GM19043 (cell line): ENCODE measurements around the gene ADAM15.

ENCODE experiments used
- ATAC-seq: cut with Tn5 transposase; IDR thresholded peaks from one replicate; pipeline ENCODE4 v1.9.1; 2021; ENCODE audit warnings: low read depth; ENCODE audit not compliant: unreplicated experiment

ADAM15 gene, protein sequence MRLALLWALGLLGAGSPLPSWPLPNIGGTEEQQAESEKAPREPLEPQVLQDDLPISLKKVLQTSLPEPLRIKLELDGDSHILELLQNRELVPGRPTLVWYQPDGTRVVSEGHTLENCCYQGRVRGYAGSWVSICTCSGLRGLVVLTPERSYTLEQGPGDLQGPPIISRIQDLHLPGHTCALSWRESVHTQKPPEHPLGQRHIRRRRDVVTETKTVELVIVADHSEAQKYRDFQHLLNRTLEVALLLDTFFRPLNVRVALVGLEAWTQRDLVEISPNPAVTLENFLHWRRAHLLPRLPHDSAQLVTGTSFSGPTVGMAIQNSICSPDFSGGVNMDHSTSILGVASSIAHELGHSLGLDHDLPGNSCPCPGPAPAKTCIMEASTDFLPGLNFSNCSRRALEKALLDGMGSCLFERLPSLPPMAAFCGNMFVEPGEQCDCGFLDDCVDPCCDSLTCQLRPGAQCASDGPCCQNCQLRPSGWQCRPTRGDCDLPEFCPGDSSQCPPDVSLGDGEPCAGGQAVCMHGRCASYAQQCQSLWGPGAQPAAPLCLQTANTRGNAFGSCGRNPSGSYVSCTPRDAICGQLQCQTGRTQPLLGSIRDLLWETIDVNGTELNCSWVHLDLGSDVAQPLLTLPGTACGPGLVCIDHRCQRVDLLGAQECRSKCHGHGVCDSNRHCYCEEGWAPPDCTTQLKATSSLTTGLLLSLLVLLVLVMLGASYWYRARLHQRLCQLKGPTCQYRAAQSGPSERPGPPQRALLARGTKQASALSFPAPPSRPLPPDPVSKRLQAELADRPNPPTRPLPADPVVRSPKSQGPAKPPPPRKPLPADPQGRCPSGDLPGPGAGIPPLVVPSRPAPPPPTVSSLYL

DNA sequence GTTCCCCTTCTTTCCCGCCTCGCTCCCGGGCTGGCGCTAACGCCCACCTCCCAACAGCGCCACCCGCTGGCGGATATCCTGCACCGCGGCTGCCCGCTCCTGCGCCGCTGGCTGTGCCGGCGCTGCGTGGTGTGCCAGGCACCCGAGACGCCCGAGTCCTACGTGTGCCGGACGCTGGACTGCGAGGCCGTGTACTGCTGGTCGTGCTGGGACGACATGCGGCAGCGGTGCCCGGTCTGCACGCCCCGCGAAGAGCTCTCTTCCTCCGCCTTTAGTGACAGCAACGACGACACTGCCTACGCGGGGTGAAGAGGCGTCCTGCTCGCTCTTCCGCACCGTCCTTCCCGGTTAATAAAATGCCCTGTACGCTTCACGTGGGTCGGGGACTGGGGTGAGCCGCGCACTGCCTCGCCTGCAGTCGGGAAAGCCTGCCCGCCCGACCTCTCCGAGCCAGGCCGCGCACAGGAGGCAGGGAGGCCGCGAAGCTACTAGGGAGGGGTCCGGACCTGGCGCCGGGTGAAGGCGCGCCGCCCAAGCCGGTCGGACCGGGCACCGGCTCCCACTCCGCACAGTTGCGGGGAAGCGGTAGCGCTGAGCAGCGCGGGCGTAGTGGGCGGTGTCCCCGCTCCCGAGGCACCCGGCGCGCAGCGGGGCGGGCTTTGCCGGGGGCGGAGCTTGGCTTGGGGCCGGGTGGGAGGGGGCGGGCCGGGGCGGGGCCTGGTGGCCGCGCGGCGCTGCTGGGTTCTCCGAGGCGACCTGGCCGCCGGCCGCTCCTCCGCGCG is at the start of gene ADAM15:
TSS of gene ADAM15 (plus strand) at position 757 of the 782 bp plus-strand sequence. CDS start 71 bp downstream, outside the sequence.
- peak; percentile 56 for ATAC-seq

DNA sequence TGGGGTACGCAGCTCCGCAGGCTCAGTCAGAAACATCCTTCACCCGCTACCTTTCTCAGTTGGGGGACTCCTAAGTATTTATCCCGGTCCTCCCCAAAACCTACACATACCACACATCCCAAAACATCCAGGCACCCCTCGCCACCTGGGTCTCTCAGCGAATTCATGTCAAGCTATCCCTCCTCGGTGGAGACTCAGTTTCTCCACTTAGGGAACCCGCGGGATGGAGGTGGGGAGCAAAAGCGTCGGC is 49.8 kb upstream of the ADAM15 start:
- ATAC-seq: no peak

DNA sequence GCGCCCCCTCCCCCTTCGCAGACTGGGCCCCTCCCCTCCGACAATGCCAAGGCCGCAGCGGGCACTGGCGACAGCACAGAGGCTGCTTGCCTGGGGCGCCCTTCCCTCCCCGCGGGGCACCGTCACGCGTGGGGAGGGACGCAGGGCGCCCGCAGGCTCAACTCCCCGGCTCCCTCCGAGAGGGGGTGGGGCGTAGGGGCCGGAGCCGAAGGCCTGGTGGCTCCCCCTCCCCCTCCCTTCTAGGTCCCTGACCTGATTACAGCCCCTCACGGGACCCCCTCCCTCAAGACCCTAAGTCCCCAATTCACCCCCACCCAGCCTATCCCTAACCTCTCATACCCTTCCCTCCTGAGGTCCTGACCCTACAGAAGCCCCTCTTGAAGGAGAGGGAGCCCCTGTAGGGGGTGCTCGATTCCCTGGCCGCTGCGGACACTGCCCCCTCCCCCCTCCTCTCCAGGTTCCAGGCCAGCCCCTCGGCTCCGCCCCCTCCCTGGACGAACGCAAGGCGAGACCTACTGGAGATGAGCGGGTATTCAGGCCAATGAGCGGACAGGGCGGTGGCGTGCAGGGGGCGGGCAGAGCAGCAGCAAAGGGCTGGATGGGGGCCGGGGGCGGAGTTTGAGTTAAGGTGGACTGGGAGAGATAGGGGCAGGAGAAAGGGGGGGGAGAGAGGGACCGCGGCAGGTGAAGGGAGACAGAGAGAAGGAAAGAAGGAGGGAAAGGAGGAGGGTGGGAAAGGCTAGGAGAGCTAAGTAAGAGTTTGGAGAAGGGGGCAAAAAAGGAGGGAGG is 49.2 kb upstream of the ADAM15 start:
- ATAC-seq: peak; percentile 51

DNA sequence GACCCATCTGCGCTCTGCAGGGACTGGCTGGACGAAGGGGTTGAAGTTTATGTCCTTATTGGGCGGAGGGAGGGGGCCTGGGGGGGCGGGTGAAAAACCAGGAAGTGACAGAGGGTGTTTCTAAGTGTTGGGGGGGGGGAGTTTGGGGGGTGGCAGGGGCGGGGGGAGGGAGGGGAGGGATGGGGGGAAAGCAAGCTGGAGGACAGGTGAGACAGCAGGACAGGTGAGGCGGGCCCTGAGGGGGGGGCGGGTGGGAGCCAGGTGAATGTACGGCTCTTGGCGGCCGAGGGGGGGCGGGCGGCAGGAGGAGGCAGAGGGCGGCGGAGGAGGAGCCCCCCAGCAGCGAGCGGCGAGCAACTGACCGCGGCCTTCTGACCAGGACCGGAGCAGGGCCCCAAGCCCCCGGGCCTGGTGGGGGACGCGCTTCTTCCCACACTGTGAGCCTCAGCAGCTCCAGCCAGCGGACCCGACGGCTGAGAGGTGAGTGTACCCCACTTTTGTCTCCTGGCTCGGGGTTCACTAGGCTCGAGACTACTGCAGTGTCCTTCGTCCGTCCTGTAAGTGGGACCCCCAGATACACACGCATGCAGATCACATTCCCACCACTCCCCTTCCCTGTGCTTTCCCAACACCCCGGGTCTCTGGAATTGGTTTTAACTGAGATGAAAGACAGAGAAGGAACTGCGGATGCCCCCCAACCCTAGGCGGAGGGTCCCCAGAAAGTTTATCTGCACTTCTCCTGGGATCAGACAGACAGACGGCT is 48.5 kb upstream of the ADAM15 start, which contains the start of gene ZBTB7B:
TSS of gene ZBTB7B (plus strand) at position 339 of the 763 bp plus-strand sequence. CDS start 11,859 bp downstream, outside the sequence.
- no peak for ATAC-seq

DNA sequence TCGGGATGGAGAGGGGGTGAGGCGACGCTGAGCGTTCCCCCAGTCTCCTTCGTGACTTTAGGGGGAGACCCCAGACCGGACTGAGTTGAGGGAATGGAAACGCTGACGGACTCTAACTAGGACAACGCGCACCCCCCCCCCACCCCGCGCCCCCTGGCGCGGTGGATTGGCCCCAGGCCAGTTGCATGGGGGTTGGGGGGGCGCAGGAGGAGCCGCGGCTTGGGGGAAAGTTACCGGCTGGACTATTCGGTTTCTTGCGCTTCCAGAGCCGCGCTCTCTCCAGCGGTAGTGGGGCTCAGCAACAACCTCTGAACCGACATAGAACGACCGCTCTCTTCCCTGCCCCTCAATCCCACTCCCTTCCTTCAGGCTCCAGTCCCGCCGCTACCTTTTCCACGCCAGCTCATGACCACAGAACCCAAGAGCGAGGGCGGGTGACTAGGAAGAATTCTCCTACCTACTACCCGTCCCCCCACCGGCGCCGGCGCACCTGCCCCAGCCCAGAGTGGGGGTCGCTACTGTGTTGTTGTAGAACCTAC is 47.8 kb upstream of the ADAM15 start:
- no peak for ATAC-seq

DNA sequence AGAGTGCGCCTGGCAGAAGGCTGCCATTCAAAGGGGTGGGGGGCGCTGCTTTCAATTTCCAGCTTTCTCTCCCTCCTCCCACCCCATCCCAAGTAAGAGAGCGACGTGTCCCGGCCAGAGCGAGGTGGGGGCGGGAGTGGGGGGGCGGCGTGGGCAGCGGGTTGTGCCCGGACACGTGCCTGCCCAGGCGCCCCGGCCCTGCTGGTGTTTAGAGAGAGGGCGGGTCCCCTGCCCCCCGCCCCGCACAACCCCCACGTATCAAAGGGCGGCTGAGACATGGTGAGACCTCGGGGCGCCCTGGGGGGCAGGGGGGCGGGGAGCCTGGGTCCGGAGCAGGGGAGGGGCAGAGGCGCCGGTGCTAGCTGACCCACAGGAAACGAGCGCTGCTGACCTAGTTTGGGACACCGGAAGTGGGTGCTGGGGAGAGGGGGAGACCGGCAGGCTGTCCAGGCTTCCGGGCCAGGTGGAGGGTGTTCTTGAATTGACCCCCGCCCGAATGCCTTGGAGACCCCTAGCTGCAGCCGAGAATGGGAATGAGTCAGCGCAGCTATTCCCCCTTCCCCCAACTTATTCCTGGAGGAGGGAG is 47.3 kb upstream of the ADAM15 start:
- ATAC-seq: no peak

DNA sequence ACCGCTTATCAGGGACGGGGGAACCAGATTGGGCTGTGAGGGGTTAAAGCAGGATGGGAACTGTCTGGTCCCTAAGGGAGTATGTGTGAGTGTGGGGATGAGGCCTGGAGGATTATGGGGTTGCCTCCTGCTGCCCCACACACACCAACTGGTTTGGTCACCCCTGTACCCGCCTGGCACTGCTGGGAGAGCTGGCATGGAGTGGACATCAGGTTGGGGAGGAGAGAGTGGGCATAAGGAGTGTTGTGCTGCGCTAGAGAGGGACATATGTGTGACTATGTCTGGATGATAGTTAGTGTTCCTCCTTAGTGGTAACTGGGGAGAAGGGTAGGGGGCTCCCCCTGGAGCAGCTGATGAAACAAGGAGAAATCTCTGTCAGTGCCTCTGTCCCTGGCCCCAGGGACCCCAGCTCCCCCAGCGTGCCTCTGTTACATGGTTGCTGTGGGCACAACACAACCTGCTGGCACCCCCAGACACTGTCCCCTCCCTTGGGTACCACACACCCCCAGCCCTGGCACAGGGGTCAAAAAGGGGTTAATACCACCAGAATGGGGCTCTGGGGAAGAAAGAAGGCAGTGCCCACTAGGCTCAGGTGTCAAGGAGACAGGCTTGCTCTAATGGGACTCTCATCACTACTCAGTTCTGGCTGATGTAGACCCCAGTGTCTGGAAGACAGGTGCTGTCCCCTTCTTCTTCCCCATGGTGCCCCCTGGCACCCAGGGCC is 46.6 kb upstream of the ADAM15 start:
- ATAC-seq: no peak

DNA sequence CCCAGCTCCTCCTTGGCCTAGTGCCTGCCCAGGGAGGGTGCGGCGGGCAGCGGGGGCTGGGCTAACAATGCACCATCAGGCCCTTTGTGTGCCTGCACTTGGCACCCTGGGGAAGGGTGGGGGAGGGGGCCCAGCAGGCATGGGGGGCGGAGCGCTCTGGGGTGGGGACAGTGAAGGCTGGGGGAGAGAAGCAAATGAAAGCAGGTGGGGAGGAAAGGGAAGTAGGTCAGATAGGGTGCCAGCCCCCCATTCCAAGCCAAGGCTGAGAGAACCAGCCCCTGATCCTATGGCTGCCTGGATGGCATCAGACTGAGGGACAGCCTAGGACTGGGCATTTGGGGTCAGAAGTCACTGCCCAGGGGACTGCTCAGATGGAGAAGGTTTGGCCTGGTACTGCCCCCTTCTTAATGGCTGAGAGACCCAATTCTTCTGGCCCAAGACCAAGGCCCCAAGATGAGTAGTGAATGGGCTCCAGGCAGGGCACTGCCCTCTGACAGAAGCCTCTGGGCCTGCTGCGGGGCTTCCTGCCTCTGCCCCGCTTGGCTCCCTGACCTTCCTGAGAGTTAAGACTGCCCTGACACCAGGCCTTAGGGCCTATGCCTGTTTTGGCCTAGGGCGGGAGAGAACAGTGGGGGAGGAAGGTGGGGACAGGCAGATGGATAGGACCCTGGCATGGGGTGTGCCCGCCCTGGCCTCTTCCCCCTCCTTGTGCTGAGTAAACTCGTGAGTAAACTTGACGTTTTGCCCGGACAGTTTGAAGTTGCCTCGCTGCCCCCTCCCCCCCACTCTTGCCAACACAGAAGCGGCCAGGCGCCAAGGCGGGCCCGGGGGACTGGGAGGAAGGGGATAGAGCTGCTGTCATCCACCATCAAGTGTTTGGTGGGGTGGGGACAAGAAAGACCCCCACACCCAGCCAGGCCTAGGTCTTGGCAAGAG is 45.8 kb upstream of the ADAM15 start:
- no peak for ATAC-seq

DNA sequence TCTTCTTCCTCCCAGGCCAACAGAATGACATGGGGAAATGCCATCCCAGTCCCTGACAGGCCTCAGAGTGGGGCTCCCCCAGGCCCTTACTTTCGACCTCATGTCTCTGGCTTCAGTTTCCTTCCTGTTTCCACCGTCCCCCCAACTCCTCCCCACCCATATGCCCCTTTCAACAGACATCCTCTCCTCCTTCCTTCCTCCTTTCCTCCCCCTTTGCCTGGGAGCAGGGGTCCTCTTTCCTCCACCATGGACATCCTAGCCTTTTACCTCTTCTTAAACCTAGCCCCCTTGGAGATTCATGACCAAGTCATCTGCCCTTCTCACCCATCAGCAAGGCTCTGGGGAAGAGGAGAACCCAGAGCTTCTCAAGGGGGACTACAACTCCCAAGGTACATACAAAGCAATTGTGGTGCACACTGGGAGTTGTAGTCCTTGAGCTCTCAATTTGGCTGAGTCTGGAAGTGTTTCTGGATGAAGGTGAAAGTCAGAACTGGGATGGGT is 44.5 kb upstream of the ADAM15 start:
- no peak for ATAC-seq

DNA sequence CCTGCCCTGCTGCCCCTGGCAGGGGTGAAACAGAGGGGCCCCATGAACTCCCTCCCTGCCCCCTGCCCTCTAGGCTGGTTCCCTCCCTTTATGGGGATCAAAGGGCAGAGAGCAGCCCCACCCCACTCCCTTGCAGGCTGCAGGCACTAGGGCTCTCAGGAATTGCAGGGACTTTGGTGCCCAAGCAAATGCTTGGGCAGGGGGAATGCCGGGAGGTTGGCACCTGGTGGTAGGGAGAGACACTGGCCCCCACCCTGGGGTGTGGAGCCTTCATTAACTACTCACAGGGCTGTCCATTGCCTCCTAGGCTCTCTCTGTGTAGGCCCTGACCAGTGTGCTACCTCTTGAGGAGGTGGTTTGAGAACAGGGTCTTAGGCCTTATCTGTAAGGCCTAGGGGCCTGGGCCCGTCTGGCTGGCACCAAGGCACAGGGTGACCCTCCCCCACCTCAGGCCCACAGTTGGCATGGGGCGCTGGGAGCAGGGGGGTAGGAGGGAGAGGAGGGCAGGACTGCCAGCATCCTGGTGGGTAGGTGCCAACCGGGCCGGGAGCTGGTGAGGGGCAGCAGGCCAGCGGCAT is 43.8 kb upstream of the ADAM15 start:
- ATAC-seq: no peak

DNA sequence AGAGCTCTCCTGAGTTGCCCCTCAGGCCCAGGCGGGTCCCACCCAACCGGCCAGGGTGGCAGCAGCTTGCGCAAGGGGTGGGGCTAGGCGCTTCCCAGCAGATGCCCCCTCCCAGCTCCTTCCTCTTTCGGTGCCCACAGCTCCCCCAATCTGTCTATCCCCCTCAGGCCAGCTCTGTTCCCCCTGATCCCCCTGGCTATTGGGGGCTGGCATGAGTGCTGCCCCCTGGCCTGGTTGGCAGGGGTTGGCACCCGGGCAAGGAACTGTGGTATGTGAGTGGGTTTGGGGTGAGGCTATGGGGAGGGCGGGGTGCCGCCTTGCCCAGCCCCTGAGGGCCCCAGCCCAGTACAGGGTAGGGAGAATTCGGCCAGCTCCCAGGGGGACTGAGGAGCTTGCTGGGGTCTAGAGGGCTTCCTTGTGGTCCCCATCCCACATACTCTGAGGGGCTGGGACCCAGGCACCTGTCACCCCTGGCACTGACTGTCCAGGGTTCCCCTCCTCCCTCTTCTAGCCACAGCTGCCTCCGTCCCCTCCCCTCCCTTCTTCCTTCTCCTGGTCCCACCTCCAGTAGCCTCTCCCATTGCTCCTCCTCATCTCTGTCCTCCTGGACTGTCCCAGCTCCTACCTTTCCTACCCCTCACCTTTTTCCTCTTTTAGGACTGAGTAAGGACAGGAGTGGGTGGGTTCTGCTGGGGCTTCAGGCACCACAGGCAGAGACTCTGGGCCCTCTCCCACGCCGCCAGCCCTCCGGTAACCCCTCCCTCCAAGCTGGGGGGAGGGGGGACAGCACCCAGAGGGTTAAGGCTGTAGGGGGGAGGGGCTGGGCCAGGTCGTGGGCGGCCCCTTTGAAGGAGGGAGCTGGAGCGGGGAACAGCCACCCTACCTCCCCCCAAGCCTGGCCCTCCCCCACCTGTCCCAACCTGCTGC is 42.8 kb upstream of the ADAM15 start:
- ATAC-seq: no peak

DNA sequence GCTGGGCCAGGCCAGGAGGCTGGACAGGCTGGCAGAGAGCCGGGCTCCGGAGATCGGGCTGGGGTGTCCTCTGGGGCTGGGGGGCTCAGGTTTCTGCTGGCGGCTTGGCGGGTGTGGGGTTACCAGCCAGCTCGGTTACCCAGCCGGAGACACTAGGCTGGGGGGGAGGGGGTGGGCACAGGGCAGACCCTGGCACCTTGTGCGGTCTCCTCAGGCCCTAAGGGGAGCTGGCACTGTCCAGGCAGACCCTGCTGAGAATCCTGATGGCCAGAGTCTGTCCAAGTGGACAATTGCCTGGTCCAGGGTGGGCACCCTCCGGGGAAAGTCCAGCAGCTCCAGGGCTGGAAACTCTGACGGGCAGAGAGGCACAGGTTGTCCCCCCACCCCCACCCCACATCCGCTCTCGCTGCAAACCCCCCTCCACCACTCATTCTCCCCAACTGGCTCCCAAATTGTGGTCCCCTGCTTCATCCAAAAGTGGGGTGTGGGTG is 41.9 kb upstream of the ADAM15 start:
- no peak for ATAC-seq

DNA sequence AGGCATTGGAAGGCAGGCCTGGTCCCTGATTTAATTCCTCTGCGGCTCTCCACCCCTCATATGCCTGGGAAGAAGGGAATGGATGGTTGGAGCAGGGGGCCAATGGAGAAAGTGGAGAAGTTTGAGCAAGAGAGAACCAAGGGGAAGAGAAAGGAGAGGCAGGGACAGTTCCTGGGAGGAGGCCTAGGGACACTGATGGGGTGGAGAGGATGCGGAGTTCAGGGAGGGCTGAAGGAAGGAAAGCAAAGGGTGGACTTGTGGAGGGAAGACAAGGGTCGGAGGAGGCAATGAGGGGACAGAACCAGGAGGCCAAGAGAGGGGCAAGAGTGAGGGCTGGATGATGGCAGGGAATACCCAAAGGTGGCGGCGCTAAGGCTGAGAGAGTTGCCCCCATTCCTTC is 41.4 kb upstream of the ADAM15 start:
- ATAC-seq: no peak

DNA sequence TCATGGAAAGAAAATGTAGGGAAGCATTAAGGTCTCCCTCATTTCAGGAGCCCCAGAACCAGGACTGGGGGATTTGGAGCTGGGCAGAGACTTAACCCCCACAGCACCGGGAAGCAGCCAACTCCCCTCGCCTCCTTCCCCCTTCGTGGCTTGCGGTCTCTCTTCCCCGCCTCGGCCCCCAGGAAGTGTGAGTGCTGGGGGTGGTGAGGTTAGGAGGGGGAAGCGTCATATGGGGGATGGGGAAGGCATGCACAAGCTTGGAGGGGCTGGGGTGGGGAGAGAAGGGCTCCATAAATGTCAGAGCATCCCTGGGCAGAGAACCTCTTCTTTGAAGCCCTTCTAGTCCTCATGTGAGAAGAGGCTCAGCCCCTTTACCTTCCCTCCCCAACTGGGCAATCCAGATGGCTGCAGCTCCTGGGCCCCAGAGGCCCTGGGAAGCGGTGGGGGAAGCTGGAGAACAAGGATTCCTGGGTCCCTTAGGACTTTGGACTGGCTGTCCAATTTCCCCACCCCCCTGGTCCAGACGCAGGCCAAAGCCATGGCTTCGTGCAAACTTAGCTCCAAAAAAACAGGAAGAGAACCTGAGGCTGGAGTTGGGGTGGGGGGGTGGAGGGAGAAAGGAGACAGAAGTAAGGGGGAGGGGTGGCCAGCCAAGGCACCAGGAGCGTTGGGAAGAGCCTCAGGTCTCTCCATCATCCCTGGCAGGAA is 40.8 kb upstream of the ADAM15 start:
- ATAC-seq: no peak

DNA sequence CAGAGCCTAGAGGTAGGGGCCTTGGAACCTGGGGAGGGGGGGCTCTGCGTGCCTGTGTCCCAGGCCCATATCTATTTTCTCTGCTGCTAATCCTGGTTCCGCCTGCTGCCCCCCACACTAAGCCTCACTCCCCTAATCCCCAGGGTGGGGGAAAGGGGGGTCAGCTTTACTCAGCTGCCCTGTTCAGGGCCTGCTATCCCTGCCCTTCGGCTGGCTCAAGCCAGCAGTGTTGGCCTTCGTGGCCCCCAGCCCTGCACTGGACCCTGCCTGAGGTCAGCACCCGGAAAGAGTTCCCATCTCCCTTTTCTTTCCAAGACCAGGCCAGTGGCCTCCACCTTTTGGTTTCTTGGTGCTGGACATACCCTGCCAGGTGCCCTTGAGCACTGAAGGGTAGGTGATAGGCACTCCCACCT is 40.1 kb upstream of the ADAM15 start:
- ATAC-seq: no peak
